IPS-NIHi7 (cell line): ENCODE results near the gene VPS36.
"Not testable (repeated sequence)": the region's sequence is repeated elsewhere in the genome, so short reads cannot be mapped to it uniquely, and the experiment has no call there.

Experiments
- DNase-seq: peaks from one replicate; pipeline ENCODE4 v3.0.0; 2012; ENCODE audit warnings: mixed read lengths; ENCODE audit errors: extremely low spot score

Gene VPS36

DNA sequence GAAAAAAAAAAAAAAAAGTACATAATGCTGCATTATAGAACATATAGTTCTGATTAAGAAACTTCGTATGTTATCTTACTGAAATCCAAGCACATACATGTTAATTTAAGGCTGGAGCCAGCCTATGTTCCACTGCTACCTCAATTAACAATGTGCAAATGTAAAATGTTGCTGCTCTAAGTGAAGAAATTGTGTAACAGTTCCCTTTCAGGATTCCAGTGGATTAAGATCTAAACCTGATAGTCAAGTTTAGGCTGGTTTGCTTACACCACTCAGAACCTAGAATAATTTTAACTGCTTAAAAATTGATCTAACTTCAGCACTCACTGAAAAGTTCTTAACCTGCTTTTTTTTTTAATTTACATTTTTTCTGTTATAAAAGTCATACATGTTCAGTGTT lies 4.2 kb downstream of the VPS36 start:
- no peak for DNase-seq

GRCh38 chr13:52432456-52432855 lies 18.0 kb downstream of the VPS36 start:
- no peak for DNase-seq

- no peak for DNase-seq
Measured at GRCh38 chr13:52428295-52428694, 22.1 kb downstream of the VPS36 start.

DNA sequence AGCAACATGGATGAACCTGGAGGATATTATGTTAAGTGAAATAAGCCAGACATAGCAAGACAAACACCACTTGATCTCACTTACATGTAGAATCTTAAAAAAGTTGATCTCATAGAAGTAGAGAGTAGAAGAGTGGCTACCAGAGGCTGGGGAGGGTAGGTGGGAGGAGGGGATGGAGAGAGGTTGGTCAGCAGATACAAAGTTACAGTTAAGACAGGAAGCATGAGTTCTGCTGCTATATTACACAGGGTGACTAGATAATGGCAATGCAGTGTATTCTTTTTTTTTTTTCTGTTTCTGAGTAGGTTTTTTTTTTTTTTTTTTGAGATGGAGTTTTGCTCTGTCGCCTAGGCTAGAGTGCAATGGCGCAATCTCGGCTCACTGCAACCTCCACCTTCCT lies 29.2 kb downstream of the VPS36 start:
- no peak for DNase-seq

DNA sequence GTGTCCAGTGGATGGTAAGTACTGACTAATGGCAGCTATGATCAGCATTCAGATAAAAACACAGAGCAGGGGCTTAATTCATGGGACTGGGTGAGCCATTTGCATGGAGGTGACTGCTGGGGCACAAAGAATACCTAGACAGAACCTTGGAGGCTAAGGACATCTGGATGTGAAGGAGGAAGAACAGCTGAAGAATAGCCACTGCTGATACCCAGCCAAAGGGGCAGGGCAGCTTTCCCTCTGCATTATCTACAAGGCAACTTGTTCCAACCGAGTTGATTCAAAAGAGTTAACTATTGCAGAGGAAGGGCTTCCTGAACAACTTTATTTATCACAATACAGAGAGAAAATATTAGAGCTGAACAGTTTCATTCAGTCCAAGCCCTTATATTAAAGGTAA lies 31.4 kb downstream of the VPS36 start:
- no peak for DNase-seq

DNA sequence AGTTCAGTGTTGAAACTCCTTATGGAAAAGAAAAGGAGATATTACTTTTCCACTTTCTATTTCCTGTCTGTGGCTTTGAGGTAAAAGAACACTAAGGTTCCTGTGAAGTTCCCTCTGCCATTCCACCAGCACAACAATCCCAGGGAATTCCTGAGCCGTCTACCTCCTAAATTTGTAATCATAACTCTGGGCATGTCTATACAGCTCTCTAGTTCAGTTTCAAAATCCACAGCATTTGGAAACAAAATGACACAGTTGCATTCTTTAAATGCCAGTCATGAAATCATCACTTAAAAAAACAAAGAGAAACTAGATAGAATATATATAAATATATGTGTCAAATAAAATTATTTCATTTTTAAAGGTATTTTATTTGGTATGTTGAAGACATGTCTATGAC lies 35.5 kb downstream of the VPS36 start:
- no peak for DNase-seq

DNA sequence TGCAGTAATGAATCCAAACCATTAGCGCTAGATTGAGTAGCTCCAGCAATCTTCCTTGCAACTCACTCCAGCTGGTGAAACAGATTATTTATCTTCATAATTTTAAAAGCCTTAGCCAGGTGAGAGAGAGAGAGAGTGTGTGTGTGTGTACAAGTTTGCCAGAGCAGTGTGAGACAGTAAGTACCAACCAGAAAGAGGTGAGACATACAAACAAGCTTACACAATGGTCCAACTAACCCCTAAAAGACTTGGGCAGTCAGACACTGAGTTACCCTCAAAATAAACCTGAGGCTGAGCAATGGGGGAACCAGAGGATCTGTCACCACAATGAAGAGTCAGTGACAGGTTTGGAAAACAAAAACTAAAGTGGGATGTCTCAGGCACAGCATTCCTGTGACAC lies 36.4 kb downstream of the VPS36 start:
- no peak for DNase-seq

DNA sequence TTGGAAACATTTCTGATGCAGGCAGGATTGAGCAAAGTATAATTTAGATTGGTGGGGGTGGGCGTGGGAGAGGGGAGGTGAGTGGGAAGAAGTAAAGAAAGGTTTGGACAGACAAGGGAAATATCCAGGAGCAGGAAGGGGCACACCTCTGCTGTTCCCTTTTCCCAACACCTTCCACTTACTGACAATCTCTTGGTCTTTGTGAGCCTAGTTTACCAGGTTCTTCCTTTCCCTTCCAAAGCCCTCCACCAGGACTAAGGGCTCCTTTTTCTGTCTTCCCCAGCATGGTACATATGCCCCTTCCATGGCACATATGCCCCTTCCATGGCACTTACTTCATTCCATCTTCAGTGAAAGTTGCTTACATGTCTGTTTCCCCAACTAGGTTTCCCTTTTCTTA lies 38.3 kb downstream of the VPS36 start:
- no peak for DNase-seq

- no peak for DNase-seq
Measured at GRCh38 chr13:52411629-52412028, 38.8 kb downstream of the VPS36 start.

DNA sequence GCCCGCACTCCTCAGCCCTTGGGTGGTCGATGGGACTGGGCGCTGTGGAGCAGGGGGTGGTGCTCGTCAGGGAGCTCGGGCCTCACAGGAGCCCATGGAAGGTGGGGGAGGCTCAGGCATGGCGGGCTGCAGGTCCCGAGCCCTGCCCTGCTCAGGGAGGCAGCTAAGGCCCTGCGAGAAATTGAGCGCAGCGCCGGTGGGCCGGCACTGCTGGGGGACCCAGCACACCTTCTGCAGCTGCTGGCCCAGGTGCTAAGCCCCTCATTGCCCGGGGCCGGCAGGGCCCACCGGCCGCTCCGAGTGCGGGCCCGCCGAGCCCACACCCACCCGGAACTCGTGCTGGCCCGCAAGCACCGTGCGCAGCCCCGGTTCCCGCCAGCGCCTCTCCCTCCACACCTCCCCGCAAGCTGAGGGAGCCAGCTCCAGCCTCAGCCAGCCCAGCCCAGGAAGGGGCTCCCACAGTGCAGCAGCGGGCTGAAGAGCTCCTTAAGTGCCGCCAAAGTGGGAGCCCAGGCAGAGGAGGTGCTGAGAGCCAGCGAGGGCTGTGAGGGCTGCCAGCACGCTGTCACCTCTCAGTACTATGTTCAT lies 42.3 kb downstream of the VPS36 start:
- DNase-seq: not testable (repeated sequence)

GRCh38 chr13:52407436-52407835 lies 43.0 kb downstream of the VPS36 start:
- DNase-seq: not testable (repeated sequence)

- DNase-seq: no peak
Measured at GRCh38 chr13:52406629-52407028, 43.8 kb downstream of the VPS36 start.

DNA sequence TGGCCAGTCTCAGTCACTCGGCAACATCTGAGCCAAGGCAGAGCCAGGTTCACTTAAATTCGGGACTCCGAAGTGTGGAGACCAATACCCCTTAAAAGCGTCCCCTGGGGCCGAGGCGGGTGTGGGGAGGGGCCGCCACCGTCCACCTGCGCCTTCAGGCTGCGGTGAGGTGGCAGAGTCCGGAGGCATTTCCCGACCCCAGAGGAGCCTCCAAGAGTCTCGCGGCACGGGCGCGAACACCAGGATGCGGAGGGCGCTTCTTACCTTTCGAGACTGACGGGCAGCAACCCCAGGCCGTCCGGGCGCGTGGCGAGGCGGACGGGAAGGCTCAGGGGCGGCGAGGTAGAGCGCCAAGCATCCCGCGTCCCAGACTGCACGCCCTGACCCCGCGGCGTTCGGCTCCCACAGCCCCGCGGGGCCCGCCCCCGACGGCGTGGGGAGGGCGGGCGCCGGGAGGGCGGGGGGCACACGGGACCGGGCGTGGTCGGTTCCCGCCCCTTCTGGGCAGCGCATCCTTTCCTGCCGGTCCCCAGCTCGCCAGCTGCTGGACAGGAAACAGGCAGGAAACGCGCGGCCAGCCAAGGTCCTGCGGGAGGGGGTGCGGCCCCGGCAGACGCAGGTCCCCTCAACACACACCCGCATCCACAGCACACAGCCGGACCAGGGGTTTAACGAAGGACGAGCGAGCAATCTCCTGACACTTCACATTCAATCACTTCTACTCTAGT lies 44.5 kb downstream of the VPS36 start, which contains the start of gene THSD1:
Gene THSD1, minus strand, starts transcription at position 406 of the 728 bp plus-strand sequence. CDS start 3,572 bp downstream, outside the sequence.
- DNase-seq: peak; percentile 44

DNA sequence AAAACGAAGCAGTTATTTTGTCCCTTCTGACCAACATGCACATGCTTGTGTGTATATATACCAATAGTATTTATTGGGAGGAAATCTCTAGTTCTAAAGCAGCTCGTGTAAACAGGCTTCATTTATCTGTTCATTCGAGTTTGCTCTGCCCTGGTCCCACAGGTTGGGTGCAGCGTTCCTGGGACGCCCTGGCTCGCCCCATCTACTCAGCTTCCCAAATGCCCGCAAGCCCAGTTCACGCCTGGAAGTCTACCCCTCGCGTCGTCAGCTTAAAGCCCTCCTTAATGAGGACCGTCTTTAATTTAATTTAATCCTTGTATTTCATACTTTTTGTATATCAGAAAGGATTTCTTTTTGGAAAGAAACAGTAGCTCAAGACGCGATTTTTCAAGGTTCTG lies 45.1 kb downstream of the VPS36 start:
- DNase-seq: no peak

GRCh38 chr13:52399708-52400107 lies 50.7 kb downstream of the VPS36 start:
- DNase-seq: no peak

DNA sequence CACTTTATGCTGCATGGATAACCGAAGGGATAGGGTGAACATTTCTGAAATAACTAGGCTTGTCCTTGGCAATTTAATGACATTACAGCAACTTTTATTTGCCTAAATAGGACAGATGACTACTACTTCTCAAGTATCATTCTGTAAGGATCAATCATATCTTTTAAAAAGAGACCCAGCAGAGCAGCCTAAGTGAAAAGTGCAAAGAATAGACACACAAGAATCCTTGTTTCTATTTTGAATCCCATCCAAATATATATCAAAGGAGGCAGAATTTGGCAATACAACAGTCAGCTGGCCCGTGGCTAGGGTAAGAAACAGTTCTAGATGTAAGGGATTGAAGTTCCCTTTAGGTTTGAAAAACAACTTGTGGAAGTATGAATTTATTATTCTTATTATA lies 51.4 kb downstream of the VPS36 start:
- no peak for DNase-seq

- no peak for DNase-seq
Measured at GRCh38 chr13:52395704-52396103, 54.7 kb downstream of the VPS36 start.

DNA sequence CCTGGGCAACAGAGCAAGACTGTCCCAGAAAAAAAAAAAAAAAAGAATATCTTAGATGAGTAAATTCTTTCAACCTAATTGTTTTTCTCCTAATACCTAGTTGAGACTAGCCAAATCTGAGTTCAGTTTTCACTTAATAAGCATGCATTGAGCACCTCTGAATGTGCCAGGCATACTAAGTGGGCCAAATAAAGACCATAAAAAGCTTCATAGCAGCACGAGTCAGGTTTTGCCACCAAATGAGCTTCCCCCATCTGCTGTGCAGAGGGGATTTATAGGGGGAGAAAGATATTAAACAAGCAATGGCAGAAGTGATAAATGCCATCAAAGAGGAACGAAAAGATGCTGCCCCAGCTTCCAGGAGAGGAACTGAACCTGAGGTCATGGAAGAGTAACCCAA lies 55.8 kb downstream of the VPS36 start:
- no peak for DNase-seq

DNA sequence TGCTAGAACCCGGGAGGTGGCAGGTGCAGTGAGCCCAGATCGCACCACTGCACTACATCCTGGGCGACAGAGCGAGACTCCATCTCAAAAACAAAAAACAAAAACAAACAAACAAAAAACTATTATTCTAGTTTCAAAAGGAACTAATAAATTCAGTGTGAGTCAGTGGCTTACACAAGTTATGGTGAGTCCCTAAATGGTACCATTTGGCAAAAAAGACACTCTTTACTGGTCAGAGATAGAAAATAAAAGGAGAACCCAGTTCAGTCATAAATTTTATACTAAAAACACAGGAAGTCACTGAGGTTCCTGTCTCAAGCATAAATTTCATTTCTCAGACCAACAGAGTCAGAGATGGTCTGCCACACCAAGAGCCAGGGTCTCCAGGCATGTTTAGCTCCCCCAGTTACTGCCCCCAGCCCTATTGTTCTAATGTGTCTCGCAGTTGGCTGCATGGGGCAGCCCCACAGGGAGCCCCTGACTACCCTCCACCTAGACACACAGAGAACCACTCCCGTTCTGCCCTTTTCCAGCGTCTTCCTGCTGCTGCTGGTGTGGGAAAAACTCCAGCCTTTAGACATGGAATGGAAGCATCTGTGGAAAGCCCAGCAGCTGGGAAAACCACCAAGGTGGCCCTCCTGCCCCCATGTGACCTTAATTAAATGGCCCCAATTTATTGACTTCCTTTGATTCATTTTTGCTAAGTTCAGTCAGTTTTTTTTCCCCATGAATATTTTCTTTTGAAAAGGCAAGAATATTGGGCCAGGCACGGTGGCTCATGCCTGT lies 56.7 kb downstream of the VPS36 start:
- DNase-seq: no peak

- DNase-seq: no peak
Measured at GRCh38 chr13:52387721-52388120, 62.7 kb downstream of the VPS36 start.

DNA sequence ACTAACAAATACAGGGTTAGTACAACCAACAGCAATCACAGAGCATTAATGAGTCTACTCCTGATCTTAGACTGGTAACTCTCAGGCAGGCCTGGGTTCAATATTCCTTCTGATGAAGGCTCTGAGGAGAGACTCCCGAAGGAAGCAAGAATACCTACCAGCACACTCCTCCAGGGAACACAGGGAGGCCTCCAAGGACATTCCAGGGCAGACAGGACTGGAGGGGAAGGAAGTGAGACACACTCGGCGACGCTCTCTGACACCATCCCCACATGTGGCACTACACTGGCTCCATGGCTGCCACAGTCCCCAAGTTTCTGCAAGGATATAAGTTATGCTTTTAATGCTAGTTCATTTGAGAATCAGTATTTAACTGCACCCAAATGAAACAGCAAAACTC lies 64.6 kb downstream of the VPS36 start:
- DNase-seq: no peak

DNA sequence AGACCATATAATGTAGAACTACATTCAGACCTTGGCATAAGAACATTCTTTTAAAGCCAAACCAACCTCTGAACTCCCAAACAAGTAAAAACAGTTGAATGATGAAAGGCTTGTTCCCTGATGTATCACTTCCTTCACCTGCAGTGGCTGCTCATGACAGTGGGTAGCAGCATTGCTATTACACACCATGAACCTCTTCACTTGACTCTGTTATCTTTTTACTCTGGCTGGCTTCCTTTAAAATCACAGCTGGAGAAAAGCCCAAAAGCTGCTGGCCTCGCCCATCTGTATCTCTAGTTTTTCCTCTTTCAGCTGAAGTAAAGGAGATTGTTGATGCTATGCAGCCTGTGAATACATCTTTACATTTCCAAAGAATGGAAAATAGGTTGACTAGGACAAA lies 67.1 kb downstream of the VPS36 start:
- DNase-seq: no peak

DNA sequence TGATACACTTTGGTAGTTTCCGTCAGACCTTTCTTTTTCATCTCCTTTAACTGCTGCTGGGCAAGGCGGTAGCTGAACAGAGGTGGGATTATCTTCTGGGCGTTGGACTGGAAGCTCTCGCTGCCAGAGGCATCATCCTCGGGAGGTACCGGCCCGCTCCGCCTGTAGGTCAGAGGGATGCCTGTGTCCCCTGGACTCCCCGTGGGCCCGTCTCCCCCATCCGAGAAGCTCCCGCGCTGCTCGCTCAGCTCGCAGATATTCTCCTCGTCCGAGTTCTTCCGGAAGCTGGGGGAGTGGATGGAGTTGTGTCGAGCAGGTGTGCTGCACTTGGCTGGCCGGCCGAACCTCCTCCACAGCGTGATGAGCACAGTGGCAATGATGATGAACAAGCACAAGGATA lies 72.1 kb downstream of the VPS36 start:
- DNase-seq: no peak
